ENCODE results near the gene DAAM2.

DNA sequence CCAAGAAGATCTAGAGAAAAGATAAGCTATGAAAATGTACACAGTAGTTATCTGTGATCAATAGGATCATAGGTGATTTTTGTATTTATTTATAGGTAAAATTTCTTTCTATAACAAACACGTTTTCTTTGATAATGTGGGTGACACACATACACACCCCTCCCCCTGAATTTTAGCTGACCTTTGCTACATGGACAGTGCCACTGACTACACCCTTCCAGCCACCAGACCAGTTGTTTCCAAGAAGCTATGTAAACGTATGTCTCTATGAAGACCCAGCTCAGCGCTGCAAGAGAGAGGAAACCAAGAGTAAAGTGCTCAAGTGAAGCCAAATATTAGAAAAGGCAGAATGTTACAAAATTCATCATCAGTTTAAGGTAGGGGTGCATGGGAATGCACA is 125.8 kb downstream of the DAAM2 start:
- TF ChIP-seq, protein P1, sequence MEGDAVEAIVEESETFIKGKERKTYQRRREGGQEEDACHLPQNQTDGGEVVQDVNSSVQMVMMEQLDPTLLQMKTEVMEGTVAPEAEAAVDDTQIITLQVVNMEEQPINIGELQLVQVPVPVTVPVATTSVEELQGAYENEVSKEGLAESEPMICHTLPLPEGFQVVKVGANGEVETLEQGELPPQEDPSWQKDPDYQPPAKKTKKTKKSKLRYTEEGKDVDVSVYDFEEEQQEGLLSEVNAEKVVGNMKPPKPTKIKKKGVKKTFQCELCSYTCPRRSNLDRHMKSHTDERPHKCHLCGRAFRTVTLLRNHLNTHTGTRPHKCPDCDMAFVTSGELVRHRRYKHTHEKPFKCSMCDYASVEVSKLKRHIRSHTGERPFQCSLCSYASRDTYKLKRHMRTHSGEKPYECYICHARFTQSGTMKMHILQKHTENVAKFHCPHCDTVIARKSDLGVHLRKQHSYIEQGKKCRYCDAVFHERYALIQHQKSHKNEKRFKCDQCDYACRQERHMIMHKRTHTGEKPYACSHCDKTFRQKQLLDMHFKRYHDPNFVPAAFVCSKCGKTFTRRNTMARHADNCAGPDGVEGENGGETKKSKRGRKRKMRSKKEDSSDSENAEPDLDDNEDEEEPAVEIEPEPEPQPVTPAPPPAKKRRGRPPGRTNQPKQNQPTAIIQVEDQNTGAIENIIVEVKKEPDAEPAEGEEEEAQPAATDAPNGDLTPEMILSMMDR (conservative IDR thresholded peaks at IDR 0.05; ENCODE audit: low read length), result no peak
- no peak for TF ChIP-seq EZH2phosphoT487 (IDR thresholded peaks at IDR 0.05; ENCODE audit: borderline replicate concordance, low read depth, low read length)

Measured in OCI-LY7 (cell line).